ENCODE measurements around the gene GAB2.

The GAB2 gene

DNA sequence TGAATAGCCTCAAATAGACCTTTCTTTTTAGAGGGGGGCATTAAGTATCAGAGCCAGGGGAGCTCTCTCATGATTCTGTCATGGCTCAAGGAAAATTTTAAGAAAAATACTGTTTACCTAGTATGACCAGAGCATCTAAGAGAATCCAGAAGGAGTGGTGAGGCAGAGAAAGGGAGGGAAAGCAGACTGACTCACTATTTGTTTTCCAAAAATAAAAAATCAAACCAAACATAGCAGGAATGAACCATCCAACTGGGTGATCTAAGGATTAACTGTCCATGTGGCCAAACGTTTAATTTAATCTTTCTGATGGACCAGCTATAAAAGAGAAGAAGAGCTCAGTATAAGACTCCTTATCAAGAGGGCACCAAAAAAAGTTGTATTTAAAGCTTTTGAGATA, 70.8 kb downstream of the GAB2 start:
- DNase-seq (ENCODE audit: insufficient read length, low spot score) (no peak), FAIRE-seq (no peak)

DNA sequence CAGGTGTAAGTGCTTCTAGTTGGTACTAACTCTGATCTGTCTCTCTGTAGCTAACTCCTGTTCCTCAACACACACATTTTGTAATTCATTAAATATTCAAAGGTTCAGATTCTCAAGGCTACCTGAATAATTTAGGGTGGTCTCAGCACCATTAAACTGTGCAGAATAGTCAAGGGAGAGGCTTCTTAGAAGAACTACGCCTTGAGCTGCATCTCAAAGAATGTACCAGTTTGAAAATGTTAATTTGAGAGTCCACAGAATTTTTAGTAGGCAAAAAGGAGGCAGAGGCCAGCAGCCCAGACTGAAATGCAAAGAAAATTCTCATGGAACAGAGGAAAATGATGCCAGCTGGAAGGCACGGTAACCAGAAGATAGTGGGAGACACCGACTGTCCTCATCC, 72.2 kb downstream of the GAB2 start:
- FAIRE-seq, result no peak
- no peak for DNase-seq (ENCODE audit: insufficient read length, low spot score)

- DNase-seq (ENCODE audit: insufficient read length, low spot score), result no peak
- FAIRE-seq, result no peak
Measured at GRCh38 chr11:78344676-78345075, 72.9 kb downstream of the GAB2 start.

- DNase-seq (ENCODE audit: insufficient read length, low spot score) (no peak), FAIRE-seq (no peak)
Measured at GRCh38 chr11:78344094-78344493, 73.5 kb downstream of the GAB2 start.

- DNase-seq (ENCODE audit: insufficient read length, low spot score), result no peak
- no peak for FAIRE-seq
Measured at GRCh38 chr11:78343303-78343702, 74.3 kb downstream of the GAB2 start.

- DNase-seq (ENCODE audit: insufficient read length, low spot score), result no peak
- no peak for FAIRE-seq
Measured at GRCh38 chr11:78341841-78342240, 75.8 kb downstream of the GAB2 start.

DNA sequence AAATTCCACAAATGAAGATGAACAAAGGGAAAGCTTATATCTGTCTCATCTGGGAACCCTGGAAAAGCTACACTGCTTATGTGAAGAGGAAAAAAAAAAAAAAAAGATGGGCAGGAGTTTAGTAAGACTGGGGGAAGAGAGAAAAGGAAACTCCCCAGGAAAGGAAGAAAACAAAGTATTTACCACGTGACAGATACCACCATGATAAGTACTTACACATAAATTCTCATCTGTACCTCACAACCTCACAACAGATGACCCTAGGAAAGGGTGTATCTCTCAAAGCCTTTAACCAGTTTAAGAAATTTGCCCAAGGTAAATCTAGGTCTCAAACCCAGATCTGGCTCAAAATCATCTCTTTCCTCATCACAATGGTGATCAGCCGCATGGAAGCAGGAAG, 77.1 kb downstream of the GAB2 start:
- FAIRE-seq, result no peak
- DNase-seq (ENCODE audit: insufficient read length, low spot score), result no peak

GRCh38 chr11:78339945-78340344, 77.7 kb downstream of the GAB2 start:
- no peak for DNase-seq (ENCODE audit: insufficient read length, low spot score)
- FAIRE-seq, result no peak

DNA sequence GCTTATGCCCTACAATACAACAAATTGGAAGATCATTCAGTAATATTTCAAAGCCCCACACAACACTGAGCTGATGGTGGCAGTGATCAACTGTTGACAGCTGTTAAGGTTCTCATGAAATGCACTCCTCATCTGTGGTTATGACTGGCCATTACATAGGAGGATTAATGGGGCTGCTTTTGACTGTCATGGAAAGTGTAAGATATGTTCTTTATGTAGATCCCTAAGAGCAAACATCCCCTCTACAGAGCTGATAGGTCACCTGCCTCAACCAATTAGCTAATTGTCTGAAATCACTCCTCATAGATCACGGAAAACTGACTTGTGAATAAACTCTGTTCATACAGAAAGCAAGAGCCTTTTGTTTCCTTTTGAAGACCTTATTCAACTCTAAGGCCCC, 78.1 kb downstream of the GAB2 start:
- DNase-seq (ENCODE audit: insufficient read length, low spot score), result no peak
- FAIRE-seq, result no peak

DNA sequence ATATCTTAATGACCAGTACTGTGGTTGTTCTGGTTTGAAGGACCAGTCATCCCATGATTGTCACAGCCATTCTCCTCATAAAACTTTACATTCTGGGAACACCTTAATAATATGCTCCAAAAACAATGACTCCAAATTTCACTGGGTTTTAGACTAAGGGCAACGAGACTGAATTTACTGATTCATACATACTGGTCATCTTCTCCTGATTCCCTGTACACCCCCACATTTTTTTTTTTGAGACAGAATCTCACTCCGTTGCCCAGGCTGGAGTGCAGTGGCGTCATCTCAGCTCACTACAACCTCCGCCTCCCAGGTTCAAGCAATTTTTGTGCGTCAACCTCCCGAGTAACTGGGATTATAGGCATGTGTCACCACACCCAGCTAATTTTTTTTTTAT, 78.9 kb downstream of the GAB2 start:
- FAIRE-seq (no peak), DNase-seq (ENCODE audit: insufficient read length, low spot score) (no peak)

GRCh38 chr11:78338138-78338537, 79.5 kb downstream of the GAB2 start:
- DNase-seq (ENCODE audit: insufficient read length, low spot score), result no peak
- FAIRE-seq, result no peak

DNA sequence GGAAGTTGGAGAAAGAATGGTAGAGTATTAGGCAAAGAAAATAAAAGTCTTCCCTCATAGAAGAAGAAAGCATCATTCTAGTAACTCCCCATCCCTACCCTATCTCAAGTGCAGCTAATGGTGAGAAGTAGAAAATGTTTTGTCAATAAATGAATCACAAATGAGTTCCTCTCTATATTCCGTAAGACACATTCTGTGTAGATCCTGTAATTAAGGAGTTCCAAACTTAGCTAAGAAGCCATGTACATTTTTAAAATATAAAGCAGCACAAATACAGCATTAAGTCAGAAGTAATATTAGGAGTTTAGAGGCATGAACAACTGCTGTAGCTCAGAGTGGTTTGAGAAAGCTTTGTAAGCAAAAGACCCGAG, 80.1 kb downstream of the GAB2 start:
- no peak for FAIRE-seq
- no peak for DNase-seq (ENCODE audit: insufficient read length, low spot score)

- no peak for FAIRE-seq
Measured at GRCh38 chr11:78336877-78337553, 80.6 kb downstream of the GAB2 start.

GRCh38 chr11:78334109-78334508, 83.5 kb downstream of the GAB2 start:
- FAIRE-seq (no peak), DNase-seq (ENCODE audit: insufficient read length, low spot score) (no peak)

More at GRCh38 chr11:78336877-78337553, 80.6 kb downstream of the GAB2 start:
- no peak for DNase-seq (ENCODE audit: insufficient read length, low spot score)

DNA sequence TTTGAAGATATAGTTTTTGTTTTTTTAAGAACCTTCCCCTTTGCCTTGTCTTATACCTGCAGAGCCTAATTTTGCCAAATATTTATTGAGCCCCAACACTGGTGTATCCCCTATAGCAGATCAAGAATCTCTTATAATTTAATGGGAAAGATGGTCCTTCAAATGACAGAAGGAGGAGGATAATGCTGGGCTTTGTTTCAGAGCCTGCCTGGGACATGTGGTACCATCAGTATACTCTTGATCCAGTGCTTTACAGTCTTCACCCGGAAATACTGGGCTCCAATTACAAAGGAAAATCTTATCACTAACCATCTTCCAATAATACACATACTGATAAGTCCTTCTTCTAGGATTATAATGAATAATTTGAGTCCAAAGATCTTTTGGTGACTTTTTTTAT, 84.7 kb downstream of the GAB2 start:
- FAIRE-seq, result no peak

DNA sequence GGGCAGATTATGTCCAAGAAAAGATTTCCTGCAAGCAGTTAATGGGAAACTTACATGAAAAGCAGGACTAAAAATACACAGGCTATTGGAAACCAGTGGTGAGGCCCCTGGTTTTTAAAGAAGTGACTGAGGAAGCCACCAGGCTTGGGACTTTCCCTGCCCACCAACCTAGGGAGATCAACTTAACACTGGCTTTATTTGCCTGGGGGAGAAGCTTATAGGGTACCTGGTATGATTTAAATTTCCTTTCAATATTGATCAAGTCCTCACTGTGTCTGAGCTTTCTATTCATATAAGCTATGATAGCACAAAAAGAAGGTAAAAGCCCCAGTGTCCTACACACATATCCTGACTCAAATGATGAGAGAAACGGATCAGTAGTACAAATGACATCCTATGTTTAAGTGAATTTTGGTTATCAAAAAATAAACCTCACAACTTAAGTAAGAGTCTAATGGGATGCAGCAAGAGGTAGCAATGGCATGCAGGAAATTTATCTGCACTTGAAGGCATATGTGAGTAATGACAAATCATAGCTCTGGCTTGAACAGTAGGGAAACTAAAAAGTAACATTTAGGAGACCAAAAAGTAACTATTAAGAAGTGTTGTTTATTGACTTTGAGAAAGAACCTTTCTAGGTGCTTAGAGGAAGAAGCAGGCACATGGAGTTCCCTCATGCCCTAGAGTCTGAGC, 85.3 kb downstream of the GAB2 start:
- no peak for FAIRE-seq
- no peak for DNase-seq (ENCODE audit: insufficient read length, low spot score)

More for the DNA sequence above, 84.7 kb downstream of the GAB2 start:
- no peak for DNase-seq (ENCODE audit: insufficient read length, low spot score)

DNA sequence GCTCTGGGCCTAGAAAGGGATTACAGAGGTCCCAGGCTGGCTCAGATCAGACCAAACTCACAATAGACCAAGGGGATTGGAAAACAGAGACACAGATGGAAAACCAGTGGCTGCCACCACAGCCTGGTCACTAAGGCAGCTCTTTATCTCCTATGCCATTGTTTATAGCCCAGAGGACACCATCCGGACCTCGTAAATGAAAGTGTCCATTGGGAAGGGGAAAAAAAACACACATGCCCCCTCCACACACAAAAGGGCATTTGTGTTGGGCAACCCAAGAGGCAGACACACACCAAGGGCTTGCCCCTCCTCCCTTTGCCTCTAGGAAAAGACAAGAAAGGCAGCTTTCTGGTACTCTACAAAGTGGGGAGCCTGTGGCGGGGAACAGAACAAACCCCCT, 85.9 kb downstream of the GAB2 start:
- FAIRE-seq, result no peak
- no peak for DNase-seq (ENCODE audit: insufficient read length, low spot score)

- FAIRE-seq (no peak), DNase-seq (ENCODE audit: insufficient read length, low spot score) (no peak)
Measured at GRCh38 chr11:78330361-78330760, 87.3 kb downstream of the GAB2 start.

- no peak for FAIRE-seq
- no peak for DNase-seq (ENCODE audit: insufficient read length, low spot score)
Measured at GRCh38 chr11:78327945-78328344, 89.7 kb downstream of the GAB2 start.

DNA sequence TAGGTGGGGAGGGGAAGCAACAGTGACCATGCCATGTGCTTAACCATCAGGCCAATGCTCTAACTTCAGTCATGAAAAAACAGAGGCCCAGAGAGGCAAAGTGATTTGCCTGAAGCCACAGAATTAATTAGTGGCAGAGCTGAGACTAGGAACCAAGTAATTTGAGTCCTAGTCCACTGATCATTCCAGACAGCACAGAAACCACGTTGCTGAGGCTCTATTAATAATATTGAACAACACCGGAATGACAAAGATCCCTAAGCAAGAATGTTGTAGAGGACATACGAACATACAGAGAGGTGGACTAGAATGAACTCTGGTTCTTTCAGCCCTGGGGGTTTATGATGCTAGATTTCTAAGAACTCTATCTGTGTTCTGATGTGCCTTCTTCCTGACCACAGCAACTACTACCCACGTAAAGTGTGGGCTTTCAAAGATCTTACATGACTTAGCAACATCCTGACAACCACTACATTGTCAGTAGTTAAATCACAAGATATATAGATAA, 92.3 kb downstream of the GAB2 start:
- FAIRE-seq (no peak), DNase-seq (ENCODE audit: insufficient read length, low spot score) (no peak)

- FAIRE-seq (no peak), DNase-seq (ENCODE audit: insufficient read length, low spot score) (no peak)
Measured at GRCh38 chr11:78323363-78323762, 94.3 kb downstream of the GAB2 start.

- FAIRE-seq (no peak), DNase-seq (ENCODE audit: insufficient read length, low spot score) (no peak)
Measured at GRCh38 chr11:78319453-78319955, 98.1 kb downstream of the GAB2 start.

Data from HTR-8/SVneo (cell line).